Measurements from ENCODE around the gene MROH9.

MROH9 gene

GRCh38 chr1:171084091-171084490 is 148.8 kb downstream of the MROH9 start:
- DNase-seq: no peak

GRCh38 chr1:171084870-171085269 is 149.5 kb downstream of the MROH9 start:
- no peak for DNase-seq

- no peak for DNase-seq
These were observed 152.6 kb downstream of the MROH9 start for GRCh38 chr1:171087896-171088295.

- DNase-seq: no peak
These were observed 155.3 kb downstream of the MROH9 start, which contains the start of gene FMO3 for GRCh38 chr1:171090604-171091003. Gene FMO3, plus strand, starts transcription at chr1:171090905. Its CDS starts 1,754 bp downstream, at chr1:171092659.

- no peak for DNase-seq
These were observed 168.5 kb downstream of the MROH9 start for GRCh38 chr1:171103862-171104261.

- DNase-seq: no peak
These were observed 172.1 kb downstream of the MROH9 start for GRCh38 chr1:171107262-171107940.

GRCh38 chr1:171107969-171108368 is 172.6 kb downstream of the MROH9 start:
- no peak for DNase-seq

GRCh38 chr1:171109966-171110365 is 174.6 kb downstream of the MROH9 start:
- no peak for DNase-seq

- DNase-seq: no peak
These were observed 175.4 kb downstream of the MROH9 start for GRCh38 chr1:171110621-171111326.

- DNase-seq: no peak
These were observed 176.8 kb downstream of the MROH9 start for GRCh38 chr1:171112119-171112518.

- DNase-seq: no peak
These were observed 178.0 kb downstream of the MROH9 start for GRCh38 chr1:171113382-171113781.
